IPS DF 4.7 (cell line): Measurements from ENCODE around the gene GJC2.

ENCODE experiments used
- DNase-seq: peaks from one replicate; pipeline ENCODE4 v3.0.0-alpha.2; 2013; ENCODE audit warnings: low spot score; ENCODE audit errors: extremely low read depth

The GJC2 gene

GRCh38 chr1:228144993-228145343, 4.8 kb upstream of the GJC2 start:
- DNase-seq: no peak

- no peak for DNase-seq
These were observed 4.0 kb upstream of the GJC2 start for GRCh38 chr1:228145463-228146416.

- DNase-seq: no peak
These were observed 3.1 kb upstream of the GJC2 start for GRCh38 chr1:228146417-228147150.

GRCh38 chr1:228147151-228147693, 2.5 kb upstream of the GJC2 start:
- no peak for DNase-seq

GRCh38 chr1:228147768-228148167, 2.0 kb upstream of the GJC2 start:
- no peak for DNase-seq

GRCh38 chr1:228148196-228148861, 1.4 kb upstream of the GJC2 start:
- no peak for DNase-seq

- no peak for DNase-seq
These were observed 760 bp upstream of the GJC2 start for GRCh38 chr1:228148935-228149405.

GRCh38 chr1:228150120-228150460, 360 bp downstream of the GJC2 start:
- no peak for DNase-seq

GRCh38 chr1:228150461-228151179, 890 bp downstream of the GJC2 start:
- no peak for DNase-seq

- DNase-seq: no peak
These were observed 1.6 kb downstream of the GJC2 start for GRCh38 chr1:228151180-228151925.

GRCh38 chr1:228152097-228152917, 2.6 kb downstream of the GJC2 start:
- no peak for DNase-seq

- DNase-seq: no peak
These were observed 3.2 kb downstream of the GJC2 start for GRCh38 chr1:228152918-228153258.

- DNase-seq: no peak
These were observed 4.4 kb downstream of the GJC2 start for GRCh38 chr1:228154021-228154669.

- no peak for DNase-seq
These were observed 5.2 kb downstream of the GJC2 start for GRCh38 chr1:228154670-228155571.

- DNase-seq: no peak
These were observed 6.1 kb downstream of the GJC2 start for GRCh38 chr1:228155596-228156514.

GRCh38 chr1:228156515-228156881, 6.8 kb downstream of the GJC2 start:
- DNase-seq: no peak
